Endothelial cell of umbilical vein (primary cell): ENCODE results near the gene DIAPH2. TPM values are rescaled to one million over a fixed set of nuclear protein-coding genes. Genes with fewer than 3 reads are reported as not detected.

Source experiments
- BruUV-seq: library from RNA; stranded (reverse); fragments of 400-500 nt; replicated peaks from 2 replicates; lab custom pipeline; 2021; lab: Mats Ljungman, UMichigan
- CTCF ChIA-PET: fragments of 300-600, 350-600 bp; sonication (Branson Sonifier 250); formaldehyde crosslinking; loops from one replicate; lab custom pipeline; 2021; ENCODE audit warnings: antibody characterized with exemption, inconsistent platforms; lab: Charles Lee
- POLR2A ChIA-PET: fragments of 300-600, 350-600 bp; sonication (Branson Sonifier 250); formaldehyde crosslinking; loops from one replicate; lab custom pipeline; 2021; ENCODE audit warnings: antibody characterized with exemption, inconsistent platforms; lab: Charles Lee
- DNase-seq: peaks from one replicate; pipeline ENCODE4 v3.0.0-alpha.2; 2011; ENCODE audit warnings: low read depth, low spot score
- FAIRE-seq: peaks from 2 replicates; lab custom pipeline; 2011; peaks lifted over from hg19 to GRCh38; lab: Jason Lieb, UNC
- H2AFZ ChIP-seq: 2 replicates; pipeline ENCODE4 v1.6.0; 2012; ENCODE audit warnings: low read depth, low read length, control low read depth, inconsistent platforms
- H3K27ac ChIP-seq: 2 replicates; pipeline ENCODE4 v1.5.1; 2011; ENCODE audit warnings: low read depth, mild to moderate bottlenecking, control low read depth, low read length, moderate library complexity; ENCODE audit not compliant: insufficient read depth
- H3K27me3 ChIP-seq, 2 experiments: 2 replicates each; pipeline versions ENCODE4 v1.6.0 to v1.6.1; 2011; ENCODE audit warnings: low read length in 2 of 2, mixed read lengths in 1 of 2; ENCODE audit not compliant: control insufficient read depth in 2 of 2, insufficient read depth in 2 of 2
- H3K36me3 ChIP-seq, 2 experiments: 2 replicates in 1 of 2; 3 replicates in 1 of 2; pipeline ENCODE4 v1.5.1; 2011; ENCODE audit warnings: low read length in 2 of 2, mild to moderate bottlenecking in 1 of 2, moderate library complexity in 1 of 2; ENCODE audit not compliant: control insufficient read depth in 2 of 2, insufficient read depth in 2 of 2; ENCODE audit errors: extremely low read depth in 1 of 2
- H3K4me1 ChIP-seq: 3 replicates; pipeline ENCODE4 v1.5.1; 2011; ENCODE audit warnings: mild to moderate bottlenecking, low read length; ENCODE audit not compliant: control insufficient read depth, insufficient read depth; ENCODE audit errors: extremely low read depth
- H3K4me2 ChIP-seq: 2 replicates; pipeline ENCODE4 v1.6.1; 2011; ENCODE audit warnings: low read length, control low read depth, mixed read lengths; ENCODE audit not compliant: insufficient read depth
- H3K4me3 ChIP-seq, 3 experiments: fragments of 200-600 bp in 1 of 3; sonication (generic), shearing (Covaris generic) in 1 of 3; replicated peaks in 1 of 3; 2 replicates each; pipeline ENCODE4 v1.5.1; 2011 to 2016; ENCODE audit warnings: control low read depth in 3 of 3, low read length in 3 of 3, mild to moderate bottlenecking in 2 of 3, inconsistent platforms in 1 of 3, low read depth in 1 of 3, moderate library complexity in 1 of 3; ENCODE audit not compliant: insufficient read depth in 1 of 3
- H3K79me2 ChIP-seq: 2 replicates; pipeline ENCODE4 v1.6.0; 2012; ENCODE audit warnings: low read length, inconsistent platforms; ENCODE audit not compliant: control insufficient read depth, insufficient read depth
- H3K9ac ChIP-seq: replicated peaks from 2 replicates; pipeline ENCODE3; 2011; ENCODE audit warnings: low read length, control low read depth; ENCODE audit not compliant: insufficient read depth; ENCODE audit errors: extremely low read depth
- H3K9me1 ChIP-seq: replicated peaks from 3 replicates; pipeline ENCODE4 v1.6.0; 2011; ENCODE audit warnings: mild to moderate bottlenecking, low read length; ENCODE audit not compliant: control insufficient read depth, insufficient read depth; ENCODE audit errors: extremely low read depth
- H3K9me3 ChIP-seq: replicated peaks from 2 replicates; pipeline ENCODE4 v1.5.1; 2012; ENCODE audit warnings: low read length, inconsistent platforms; ENCODE audit not compliant: control insufficient read depth, insufficient read depth
- H4K20me1 ChIP-seq: replicated peaks from 2 replicates; pipeline ENCODE3; 2011; ENCODE audit warnings: mild to moderate bottlenecking, low read length; ENCODE audit not compliant: control insufficient read depth, insufficient read depth; ENCODE audit errors: extremely low read depth
- EZH2 ChIP-seq: IDR thresholded peaks from 2 replicates; pipeline ENCODE4 v1.6.1; 2012; ENCODE audit warnings: borderline replicate concordance, low read depth, mild to moderate bottlenecking, moderate library complexity, low read length, inconsistent platforms; ENCODE audit not compliant: severe bottlenecking
- FOS ChIP-seq: IDR thresholded peaks from 2 replicates; pipeline ENCODE4 v1.6.1; 2011; ENCODE audit warnings: mild to moderate bottlenecking, low read length, moderate library complexity, borderline replicate concordance; ENCODE audit not compliant: insufficient read depth
- GATA2 ChIP-seq: IDR thresholded peaks from 2 replicates; pipeline ENCODE4 v1.7.0; 2011; ENCODE audit warnings: low read depth, mild to moderate bottlenecking, moderate library complexity, mixed read lengths, low read length; ENCODE audit not compliant: insufficient read length, insufficient read depth
- JUN ChIP-seq: IDR thresholded peaks from 2 replicates; pipeline ENCODE4 v1.6.1; 2011; ENCODE audit warnings: borderline replicate concordance, low read depth; ENCODE audit not compliant: insufficient read length, insufficient read depth
- MYC ChIP-seq: IDR thresholded peaks from one replicate; pipeline ENCODE4 v1.6.1; 2011; ENCODE audit warnings: mild to moderate bottlenecking, low read depth, low read length
- POLR2A ChIP-seq: IDR thresholded peaks from 2 replicates; pipeline ENCODE4 v1.6.1; 2012; ENCODE audit warnings: low read depth, mild to moderate bottlenecking, control low read depth, low read length
- POLR2AphosphoS5 ChIP-seq: IDR thresholded peaks from 2 replicates; pipeline ENCODE4 v1.6.1; 2012; ENCODE audit warnings: low read depth, mild to moderate bottlenecking, control low read depth, low read length, moderate library complexity; ENCODE audit not compliant: insufficient read depth
- dilution Hi-C: fragments of 300-500 bp; cut with MboI; formaldehyde crosslinking; loops from one replicate; pipeline ENCODE4 v1.15.0; 2019; ENCODE audit warnings: low sequenced_read_pairs; ENCODE audit not compliant: extremely low pct_ligation_motif_present
- intact Hi-C: fragments of 100-400 bp; cut with micrococcal nuclease; formaldehyde crosslinking; loops from one replicate; pipeline ENCODE4 v1.10.0; 2022
- polyA plus RNA-seq, 4 experiments: library from polyadenylated mRNA; depleted of rRNA in 3 of 4; stranded (reverse) in 3 of 4; unstranded in 1 of 4; fragments of >200 nt; gene quantifications; 2 replicates each; pipeline versions ENCODE4 v1.2.1 to v1.2.3, GENCODE V29; 2011 to 2012; ENCODE audit warnings: missing spikeins in 1 of 4
- total RNA-seq: library from RNA; stranded (reverse); gene quantifications from 2 replicates; pipeline ENCODE4 v1.2.3, GENCODE V29; 2021
- TF ChIP-seq, protein P1 (sequence below): IDR thresholded peaks from 2 replicates; pipeline ENCODE4 v1.6.1; 2011; ENCODE audit not compliant: insufficient read depth, insufficient read length
- TF ChIP-seq, protein P2 (sequence below), 2 donors: IDR thresholded peaks; 1 replicate in 1 of 2; 2 replicates in 1 of 2; pipeline ENCODE4 v1.5.1; 2011; ENCODE audit warnings: low read length in 2 of 2, mild to moderate bottlenecking in 2 of 2, moderate library complexity in 2 of 2, control low read depth in 1 of 2, inconsistent platforms in 1 of 2, low read depth in 1 of 2; ENCODE audit not compliant: insufficient read depth in 1 of 2; ENCODE audit errors: extremely low read depth in 1 of 2

DIAPH2 gene
- total and polyA plus RNA-seq, 2 donors (not counting 3 experiments of a cell fraction or from before 2014, with no cell fraction given), result 3.0 to 30.0 TPM

DNA sequence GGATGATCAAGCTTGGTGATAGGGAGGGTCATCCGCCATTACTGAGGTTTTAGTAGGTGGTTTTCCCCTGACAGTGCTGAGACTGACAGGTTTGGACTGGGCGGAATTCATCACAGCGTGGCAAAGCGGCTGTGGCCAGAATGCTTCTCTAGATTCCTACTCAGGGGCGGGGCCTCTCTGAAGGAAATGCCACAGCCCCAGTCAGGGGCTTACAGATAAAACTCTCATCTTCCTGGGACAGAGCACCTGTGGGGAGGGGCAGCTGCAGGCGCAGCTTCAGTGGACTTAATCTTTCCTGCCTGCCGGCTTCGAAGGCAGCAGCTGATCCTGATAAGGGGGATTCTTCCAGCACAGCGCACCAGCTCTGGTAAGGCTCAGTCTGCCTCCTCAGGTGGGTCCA is 515.8 kb downstream of the DIAPH2 start:
- FAIRE-seq (no peak), DNase-seq (no peak)
- TF ChIP-seq MYC (no peak), JUN (no peak), POLR2AphosphoS5 (no peak)
- Histone ChIP-seq H3K27ac (no peak overlapping the region), H3K9ac (no peak overlapping the region), H3K4me3 (no peak overlapping the region), H3K79me2 (no peaks in the 10 kb centered on the region), H3K36me3 (no peaks in the 10 kb centered on the region), H3K27me3 (no peaks in the 10 kb centered on the region), H3K9me1 (no peaks in the 10 kb centered on the region), H4K20me1 (no peaks in the 10 kb centered on the region), H3K4me2 (no peak overlapping the region), H3K9me3 (no peaks in the 10 kb centered on the region), H2AFZ (no peak overlapping the region), H3K4me1 (no peaks in the 10 kb centered on the region)
- dilution Hi-C loops, result no loop called here
- CTCF ChIA-PET, result no interaction called here
- BruUV-seq, result no TSS peak
- intact Hi-C loops, result no loop called here
- POLR2A ChIA-PET, result no interaction called here

- H3K27ac ChIP-seq, result no peak overlapping the region
- no TSS peak for BruUV-seq
- H3K79me2 ChIP-seq, result no peaks in the 10 kb centered on the region
- TF ChIP-seq FOS (no peak), POLR2AphosphoS5 (no peak), GATA2 (no peak), MYC (no peak), POLR2A (no peak), JUN (no peak), EZH2 (no peak)
- TF ChIP-seq, protein P1, sequence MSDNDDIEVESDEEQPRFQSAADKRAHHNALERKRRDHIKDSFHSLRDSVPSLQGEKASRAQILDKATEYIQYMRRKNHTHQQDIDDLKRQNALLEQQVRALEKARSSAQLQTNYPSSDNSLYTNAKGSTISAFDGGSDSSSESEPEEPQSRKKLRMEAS, result no peak
- TF ChIP-seq, protein P2, sequence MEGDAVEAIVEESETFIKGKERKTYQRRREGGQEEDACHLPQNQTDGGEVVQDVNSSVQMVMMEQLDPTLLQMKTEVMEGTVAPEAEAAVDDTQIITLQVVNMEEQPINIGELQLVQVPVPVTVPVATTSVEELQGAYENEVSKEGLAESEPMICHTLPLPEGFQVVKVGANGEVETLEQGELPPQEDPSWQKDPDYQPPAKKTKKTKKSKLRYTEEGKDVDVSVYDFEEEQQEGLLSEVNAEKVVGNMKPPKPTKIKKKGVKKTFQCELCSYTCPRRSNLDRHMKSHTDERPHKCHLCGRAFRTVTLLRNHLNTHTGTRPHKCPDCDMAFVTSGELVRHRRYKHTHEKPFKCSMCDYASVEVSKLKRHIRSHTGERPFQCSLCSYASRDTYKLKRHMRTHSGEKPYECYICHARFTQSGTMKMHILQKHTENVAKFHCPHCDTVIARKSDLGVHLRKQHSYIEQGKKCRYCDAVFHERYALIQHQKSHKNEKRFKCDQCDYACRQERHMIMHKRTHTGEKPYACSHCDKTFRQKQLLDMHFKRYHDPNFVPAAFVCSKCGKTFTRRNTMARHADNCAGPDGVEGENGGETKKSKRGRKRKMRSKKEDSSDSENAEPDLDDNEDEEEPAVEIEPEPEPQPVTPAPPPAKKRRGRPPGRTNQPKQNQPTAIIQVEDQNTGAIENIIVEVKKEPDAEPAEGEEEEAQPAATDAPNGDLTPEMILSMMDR (IDR thresholded peaks at IDR 0.05; ENCODE audit: extremely low read depth in 1 of 2, insufficient read depth in 1 of 2, low read depth in 1 of 2, low read length in 2 of 2), result no peak
- H3K9me1 ChIP-seq, result no peaks in the 10 kb centered on the region
- ChIA-PET POLR2A (no interaction called here), CTCF (no interaction called here)
- no peak overlapping the region for H3K4me3 ChIP-seq
- H3K4me2 ChIP-seq, result no peak overlapping the region
- intact Hi-C loops, result no loop called here
- DNase-seq (no peak), FAIRE-seq (no peak)
- H3K4me1 ChIP-seq, result no peaks in the 10 kb centered on the region
- no peaks in the 10 kb centered on the region for H4K20me1 ChIP-seq
- no peak overlapping the region for H2AFZ ChIP-seq
- H3K9ac ChIP-seq, result no peak overlapping the region
- no peaks in the 10 kb centered on the region for H3K27me3 ChIP-seq
- H3K36me3 ChIP-seq, result no peaks in the 10 kb centered on the region
- H3K9me3 ChIP-seq, result no peaks in the 10 kb centered on the region
- dilution Hi-C loops, result no loop called here
These were observed 525.9 kb downstream of the DIAPH2 start for GRCh38 chrX:97210501-97210900.
